Measurements from ENCODE around the gene MEI4. TPM values are rescaled to one million over a fixed set of nuclear protein-coding genes. Genes with fewer than 3 reads are reported as not detected.
"Not testable (repeated sequence)": the region's sequence is repeated elsewhere in the genome, so short reads cannot be mapped to it uniquely, and the experiment has no call there.

The MEI4 gene
- total RNA-seq, 2 experiments from 2014 or later, result not detected

DNA sequence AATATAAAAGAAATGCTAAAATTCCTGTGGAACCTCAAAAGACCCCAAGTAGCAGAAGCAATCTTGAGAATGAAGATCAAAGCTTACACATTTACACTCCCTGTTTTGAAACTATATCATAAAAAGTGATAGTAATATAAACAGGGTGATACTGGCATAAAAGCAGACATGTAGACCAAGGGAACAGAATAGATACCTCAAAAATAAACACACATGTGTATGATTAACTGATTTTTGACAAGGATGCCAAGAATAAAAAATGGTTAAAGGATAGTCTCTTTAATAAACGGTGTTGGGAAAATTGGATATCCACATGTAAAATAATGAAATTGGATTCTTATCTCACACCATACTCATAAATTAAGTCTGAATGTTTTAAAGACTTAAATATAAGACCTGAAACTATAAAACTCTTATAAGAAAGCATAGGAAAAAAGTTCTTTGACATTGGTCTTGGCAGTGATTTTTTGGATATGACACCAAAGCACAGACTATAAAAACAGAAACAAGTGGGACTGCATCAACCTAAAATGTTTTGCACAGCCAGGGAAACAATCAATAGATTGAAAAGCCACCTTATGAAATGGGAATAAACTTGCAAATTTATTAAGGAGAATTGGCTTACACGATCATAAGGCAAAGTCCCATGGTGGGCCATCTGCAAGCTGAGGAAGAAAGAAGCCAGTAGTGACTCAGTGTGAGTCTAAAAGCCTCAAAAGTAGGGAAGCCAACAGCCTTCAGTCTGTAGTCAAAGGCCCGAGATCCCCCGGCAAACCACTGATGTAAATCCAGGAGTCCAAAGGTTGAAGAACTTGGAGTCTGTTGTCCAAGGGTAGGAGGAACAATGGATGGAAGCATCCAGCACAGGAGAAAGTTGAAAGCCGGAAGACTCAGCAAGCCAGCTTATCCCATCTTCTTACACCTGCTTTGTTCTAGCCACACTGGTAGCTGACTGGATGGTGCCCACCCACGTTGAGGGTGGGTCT lies 144.3 kb downstream of the MEI4 start:
- Mint-ChIP-seq H3K36me3 (ENCODE audit: low read depth) (no peaks in the 10 kb centered on the region), H3K27ac (no peak overlapping the region), H3K4me1 (no peaks in the 10 kb centered on the region), H3K27me3 (no peaks in the 10 kb centered on the region), H3K4me3 (no peak overlapping the region), H3K9me3 (peaks cover 6% of the 10 kb centered on the region)
- ChIA-PET CTCF (no interaction called here), POLR2A (no interaction called here)
- no peak for DNase-seq

DNA sequence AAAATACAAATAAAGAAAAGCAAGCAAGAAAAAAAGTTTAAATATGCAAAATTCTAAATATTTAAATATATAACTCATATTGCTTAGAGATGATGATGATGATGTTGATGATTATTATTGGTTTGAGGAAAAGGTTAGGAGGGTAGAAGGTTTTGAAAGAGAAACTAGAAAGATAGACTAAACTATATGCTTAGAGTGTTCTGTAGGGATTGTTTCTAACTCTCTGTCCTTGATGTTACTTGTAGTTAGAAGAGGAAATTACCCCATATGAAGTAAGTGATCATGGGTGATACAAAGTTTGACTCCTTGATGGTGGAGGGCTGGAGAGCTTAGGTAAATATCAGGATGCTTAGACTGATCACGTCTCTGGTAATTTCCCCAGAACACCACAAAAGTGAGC lies 159.5 kb downstream of the MEI4 start:
- H3K9me3 Mint-ChIP-seq, result no peaks in the 10 kb centered on the region
- H3K27me3 Mint-ChIP-seq, result no peaks in the 10 kb centered on the region
- no peak for DNase-seq
- POLR2A ChIA-PET, result no interaction called here
- no peaks in the 10 kb centered on the region for H3K36me3 Mint-ChIP-seq (ENCODE audit: low read depth)
- CTCF ChIA-PET, result no interaction called here
- no peaks in the 10 kb centered on the region for H3K4me1 Mint-ChIP-seq
- no peak overlapping the region for H3K4me3 Mint-ChIP-seq
- no peak overlapping the region for H3K27ac Mint-ChIP-seq

DNA sequence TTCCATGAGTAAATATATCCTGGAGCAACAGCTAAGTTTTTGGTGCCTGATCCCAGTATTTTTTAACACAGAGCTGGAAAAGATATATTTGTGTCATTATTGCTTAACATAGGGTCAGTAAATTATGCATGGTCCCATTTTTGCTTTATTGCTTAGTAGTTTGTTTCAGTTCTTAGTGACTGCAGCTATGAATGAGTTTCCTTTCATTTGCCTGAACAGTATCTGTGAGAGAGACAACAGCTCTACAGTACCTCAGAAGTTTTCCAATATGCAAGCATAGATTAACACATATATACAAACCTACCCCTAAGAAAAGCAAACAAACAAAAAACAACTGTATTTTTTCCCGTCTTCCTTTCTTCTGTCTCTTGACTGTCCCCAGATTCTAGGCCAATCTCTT lies 160.3 kb downstream of the MEI4 start:
- ChIA-PET CTCF (no interaction called here), POLR2A (no interaction called here)
- Mint-ChIP-seq H3K36me3 (ENCODE audit: low read depth) (no peaks in the 10 kb centered on the region), H3K9me3 (no peaks in the 10 kb centered on the region), H3K27me3 (no peaks in the 10 kb centered on the region), H3K4me1 (no peaks in the 10 kb centered on the region), H3K4me3 (no peak overlapping the region), H3K27ac (no peak overlapping the region)
- DNase-seq, result no peak

DNA sequence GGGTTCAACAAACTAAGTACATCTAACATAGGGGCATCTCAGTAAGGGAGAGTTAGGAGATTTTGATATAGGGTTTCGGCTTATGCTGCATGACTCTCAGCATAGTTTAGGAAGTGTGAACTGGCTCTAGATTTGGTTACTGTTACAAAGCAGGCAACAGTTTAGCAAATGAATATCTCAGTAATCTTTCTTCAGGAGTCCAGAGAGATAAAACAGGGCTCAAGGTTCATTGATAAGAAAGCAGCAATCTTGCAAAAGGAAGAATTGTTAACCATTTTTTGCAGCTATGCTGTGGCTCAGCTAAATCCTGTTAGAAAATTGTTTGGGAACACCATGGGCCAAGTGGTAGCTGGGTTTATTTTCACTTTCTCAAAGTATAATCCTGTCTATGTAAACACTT lies 161.3 kb downstream of the MEI4 start:
- H3K4me3 Mint-ChIP-seq, result no peak overlapping the region
- H3K27ac Mint-ChIP-seq, result no peak overlapping the region
- H3K36me3 Mint-ChIP-seq (ENCODE audit: low read depth), result no peaks in the 10 kb centered on the region
- H3K9me3 Mint-ChIP-seq, result no peaks in the 10 kb centered on the region
- CTCF ChIA-PET, result no interaction called here
- no peaks in the 10 kb centered on the region for H3K4me1 Mint-ChIP-seq
- no peaks in the 10 kb centered on the region for H3K27me3 Mint-ChIP-seq
- DNase-seq, result no peak
- POLR2A ChIA-PET, result no interaction called here

DNA sequence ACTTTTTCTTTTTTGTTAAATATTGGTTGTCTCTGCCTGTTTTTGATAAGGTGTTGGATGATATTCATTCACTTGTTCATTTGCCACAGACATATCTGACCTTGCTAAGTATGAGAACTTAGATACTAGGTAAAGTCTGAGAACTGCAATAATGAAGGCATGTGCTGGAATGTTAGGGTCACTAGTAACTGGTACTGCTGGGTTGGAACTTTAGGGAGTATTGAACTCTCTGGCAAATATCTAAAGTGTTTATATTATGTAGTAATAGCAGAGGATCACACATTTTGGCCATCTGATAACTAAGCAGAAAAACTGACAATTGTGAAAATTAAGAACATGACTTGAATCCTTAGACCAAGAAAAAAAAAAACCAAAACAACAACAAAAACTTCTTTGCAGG lies 162.7 kb downstream of the MEI4 start:
- Mint-ChIP-seq H3K27ac (no peak overlapping the region), H3K36me3 (ENCODE audit: low read depth) (no peaks in the 10 kb centered on the region), H3K4me1 (no peaks in the 10 kb centered on the region), H3K9me3 (no peaks in the 10 kb centered on the region), H3K4me3 (no peak overlapping the region), H3K27me3 (no peaks in the 10 kb centered on the region)
- ChIA-PET CTCF (no interaction called here), POLR2A (no interaction called here)
- DNase-seq, result no peak

DNA sequence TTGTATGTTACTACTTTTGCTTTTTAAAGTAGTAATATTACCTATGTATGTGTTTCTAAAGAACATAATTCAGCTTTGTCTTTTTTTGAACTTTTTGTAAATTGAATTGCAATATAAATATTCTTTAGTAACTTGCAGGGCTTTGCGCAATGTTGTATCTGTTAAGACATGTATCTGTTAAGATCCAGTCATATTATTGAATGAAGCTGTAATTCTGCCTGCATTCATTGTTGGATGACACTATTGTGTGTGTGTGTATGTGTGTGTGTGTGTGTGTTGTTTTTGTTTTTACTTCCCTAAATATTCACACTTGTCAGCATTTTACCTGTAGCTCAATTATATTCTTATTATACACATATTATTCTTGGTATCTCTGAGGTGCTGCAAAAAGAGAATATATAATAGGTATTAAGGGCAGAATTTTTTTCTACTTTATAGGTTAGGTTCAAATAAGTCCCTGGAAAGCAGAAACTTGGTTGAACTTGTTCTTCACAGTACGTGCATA lies 164.0 kb downstream of the MEI4 start:
- Mint-ChIP-seq H3K27me3 (no peaks in the 10 kb centered on the region), H3K4me3 (no peak overlapping the region), H3K36me3 (ENCODE audit: low read depth) (no peaks in the 10 kb centered on the region), H3K4me1 (no peaks in the 10 kb centered on the region), H3K27ac (no peak overlapping the region), H3K9me3 (no peaks in the 10 kb centered on the region)
- ChIA-PET POLR2A (no interaction called here), CTCF (no interaction called here)
- no peak for DNase-seq

DNA sequence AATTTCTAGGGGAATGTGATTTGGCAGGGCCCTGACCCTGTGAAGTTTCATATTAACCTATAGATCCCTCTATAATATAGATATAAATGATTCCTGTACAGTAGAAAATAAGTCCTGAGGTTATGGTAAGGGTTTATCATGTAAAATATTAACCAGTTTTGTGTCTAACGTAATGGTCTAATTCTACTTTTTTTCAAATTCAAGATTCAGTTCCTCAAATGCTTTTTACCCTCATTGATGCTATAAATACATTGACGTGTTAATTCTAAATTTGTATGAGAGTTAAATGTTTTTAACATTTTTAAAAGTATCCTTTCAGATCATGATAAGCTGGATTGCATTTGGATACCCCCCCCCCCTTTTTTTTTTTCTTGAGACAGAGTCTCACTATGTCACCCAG lies 169.4 kb downstream of the MEI4 start:
- Mint-ChIP-seq H3K27ac (no peak overlapping the region), H3K9me3 (no peaks in the 10 kb centered on the region), H3K36me3 (ENCODE audit: low read depth) (no peaks in the 10 kb centered on the region), H3K27me3 (no peaks in the 10 kb centered on the region), H3K4me3 (no peak overlapping the region), H3K4me1 (no peaks in the 10 kb centered on the region)
- ChIA-PET CTCF (no interaction called here), POLR2A (no interaction called here)
- DNase-seq, result no peak

DNA sequence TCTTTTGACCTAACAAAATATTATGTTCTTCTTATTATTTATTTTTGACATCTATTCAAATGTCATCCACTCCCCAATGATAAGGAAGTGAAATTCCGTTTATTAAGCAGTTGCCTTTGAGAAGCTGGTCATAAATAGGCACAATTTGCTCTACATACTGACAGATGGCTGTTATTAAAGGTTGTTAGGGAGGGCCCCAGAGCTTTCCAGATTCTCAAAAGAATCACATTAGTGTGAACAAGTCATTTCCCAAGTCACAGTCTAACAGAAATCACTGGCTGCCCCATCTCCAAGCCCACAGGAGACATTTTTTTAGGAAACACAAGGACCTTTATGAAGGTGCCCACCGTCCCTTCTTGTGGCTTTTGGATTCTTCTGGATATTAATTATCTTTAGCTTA lies 172.4 kb downstream of the MEI4 start:
- H3K9me3 Mint-ChIP-seq, result peaks cover 2% of the 10 kb centered on the region

DNA sequence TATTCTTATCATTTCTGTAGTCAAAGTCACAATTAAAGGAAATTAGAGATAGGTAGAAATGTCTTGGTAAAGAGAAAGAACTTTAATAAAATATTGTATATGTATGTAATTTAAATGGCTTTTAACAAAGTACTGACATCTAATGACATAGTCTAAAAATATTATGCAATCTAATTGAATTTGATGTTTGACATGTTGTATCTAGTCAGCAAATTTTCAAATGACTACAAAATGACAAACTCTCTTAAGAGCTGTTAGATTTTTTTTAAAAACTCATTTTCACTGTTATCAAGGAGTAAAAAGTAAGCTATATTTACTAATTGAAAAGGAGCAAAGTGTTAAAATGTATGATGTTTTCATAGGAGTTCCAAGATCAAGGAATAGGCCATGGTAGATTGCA lies 176.9 kb downstream of the MEI4 start:
- no peak overlapping the region for H3K27ac Mint-ChIP-seq
- H3K4me3 Mint-ChIP-seq, result no peak overlapping the region
- no peaks in the 10 kb centered on the region for H3K4me1 Mint-ChIP-seq
- ChIA-PET POLR2A (no interaction called here), CTCF (no interaction called here)
- no peak for DNase-seq
- peaks cover 6% of the 10 kb centered on the region for H3K9me3 Mint-ChIP-seq
- no peaks in the 10 kb centered on the region for H3K27me3 Mint-ChIP-seq
- H3K36me3 Mint-ChIP-seq (ENCODE audit: low read depth), result no peaks in the 10 kb centered on the region

More for the DNA sequence above, 172.4 kb downstream of the MEI4 start:
- no peaks in the 10 kb centered on the region for H3K27me3 Mint-ChIP-seq
- ChIA-PET POLR2A (no interaction called here), CTCF (no interaction called here)
- no peak overlapping the region for H3K4me3 Mint-ChIP-seq
- no peak for DNase-seq
- no peak overlapping the region for H3K27ac Mint-ChIP-seq
- H3K4me1 Mint-ChIP-seq, result no peaks in the 10 kb centered on the region
- H3K36me3 Mint-ChIP-seq (ENCODE audit: low read depth), result no peaks in the 10 kb centered on the region

DNA sequence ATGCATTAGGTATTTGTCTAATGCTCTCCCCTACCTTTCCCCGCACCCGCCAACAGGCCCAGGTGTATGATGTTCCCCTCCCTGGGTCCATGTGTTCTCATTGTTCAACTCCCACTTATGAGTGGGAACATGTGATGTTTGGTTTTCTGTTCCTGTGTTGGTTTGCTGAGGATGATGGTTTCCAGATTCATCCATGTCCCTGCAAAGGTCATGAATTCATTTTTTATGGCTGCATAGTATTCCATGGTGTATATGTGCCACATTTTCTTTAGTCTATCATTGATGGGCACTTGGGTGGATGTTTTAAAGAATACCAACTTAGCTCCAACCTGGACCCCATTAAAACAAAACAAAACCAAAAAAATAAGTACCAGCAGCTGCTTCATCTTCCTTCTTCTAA lies 180.9 kb downstream of the MEI4 start:
- H3K36me3 Mint-ChIP-seq (ENCODE audit: low read depth); H3K4me3 Mint-ChIP-seq; H3K9me3 Mint-ChIP-seq; CTCF ChIA-PET; POLR2A ChIA-PET; H3K27ac Mint-ChIP-seq; H3K27me3 Mint-ChIP-seq; H3K4me1 Mint-ChIP-seq; DNase-seq: not testable (repeated sequence)

DNA sequence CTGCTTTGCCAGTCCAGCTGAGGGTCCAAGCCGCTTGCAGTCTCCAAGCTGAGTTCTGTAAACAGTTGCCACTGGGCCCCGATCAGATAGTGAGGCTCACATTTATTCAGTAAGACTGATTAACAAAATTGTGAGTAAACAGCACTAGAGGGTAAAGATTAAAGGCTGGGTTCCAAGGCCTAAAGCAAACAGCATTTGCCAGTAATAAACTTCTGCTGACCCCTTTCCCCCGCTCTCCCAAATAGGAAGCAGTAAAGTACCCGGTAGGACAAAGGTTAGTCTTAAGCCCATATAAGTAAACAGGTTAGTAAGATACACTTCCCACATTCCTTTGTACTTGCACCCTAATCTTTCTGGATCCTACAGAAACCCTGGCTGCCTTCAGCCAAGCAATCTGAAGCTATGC lies 181.8 kb downstream of the MEI4 start:
- CTCF ChIA-PET, result no interaction called here
- Mint-ChIP-seq H3K9me3 (peaks cover 4% of the 10 kb centered on the region), H3K4me1 (no peaks in the 10 kb centered on the region), H3K36me3 (ENCODE audit: low read depth) (no peaks in the 10 kb centered on the region), H3K4me3 (no peak overlapping the region), H3K27me3 (no peaks in the 10 kb centered on the region), H3K27ac (no peak overlapping the region)
- POLR2A ChIA-PET, result no interaction called here
- DNase-seq, result no peak

DNA sequence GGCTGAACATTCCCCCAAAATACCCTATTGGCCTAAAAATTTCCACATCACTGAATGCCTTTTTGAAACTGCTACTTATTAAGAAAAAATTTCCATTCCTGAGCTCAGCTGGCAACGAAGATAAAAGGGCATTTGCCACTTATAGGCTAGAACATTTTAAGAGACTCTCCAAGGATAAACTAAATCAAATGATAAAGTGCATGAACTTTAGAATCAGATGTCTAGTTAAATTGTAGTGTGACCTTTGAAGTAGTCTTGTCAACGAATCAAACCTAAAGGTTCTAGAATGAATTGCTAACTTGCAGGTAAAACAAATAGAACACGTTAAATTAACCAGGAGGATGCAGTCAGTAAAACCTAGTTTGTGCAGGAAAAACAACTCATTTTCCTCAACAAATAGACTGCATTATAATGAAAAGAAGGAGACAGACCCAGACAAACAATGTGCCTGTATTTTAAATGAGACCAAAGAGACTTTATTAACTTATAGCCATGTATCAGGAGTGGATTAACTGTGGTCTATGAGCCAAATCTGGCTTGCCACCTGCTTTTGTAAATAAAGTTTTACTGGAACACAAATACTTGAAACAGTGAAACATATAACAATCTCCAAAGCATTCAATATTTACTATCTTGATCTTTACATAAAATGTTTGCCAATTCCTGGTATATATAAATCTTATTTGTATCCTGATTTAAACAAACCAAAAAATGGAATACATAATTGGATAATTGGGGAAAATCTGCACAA lies 184.4 kb downstream of the MEI4 start:
- Mint-ChIP-seq H3K27ac (no peak overlapping the region), H3K4me3 (no peak overlapping the region), H3K4me1 (no peaks in the 10 kb centered on the region), H3K27me3 (no peaks in the 10 kb centered on the region), H3K36me3 (ENCODE audit: low read depth) (no peaks in the 10 kb centered on the region), H3K9me3 (peaks cover 4% of the 10 kb centered on the region)
- no peak for DNase-seq
- ChIA-PET POLR2A (no interaction called here), CTCF (no interaction called here)

DNA sequence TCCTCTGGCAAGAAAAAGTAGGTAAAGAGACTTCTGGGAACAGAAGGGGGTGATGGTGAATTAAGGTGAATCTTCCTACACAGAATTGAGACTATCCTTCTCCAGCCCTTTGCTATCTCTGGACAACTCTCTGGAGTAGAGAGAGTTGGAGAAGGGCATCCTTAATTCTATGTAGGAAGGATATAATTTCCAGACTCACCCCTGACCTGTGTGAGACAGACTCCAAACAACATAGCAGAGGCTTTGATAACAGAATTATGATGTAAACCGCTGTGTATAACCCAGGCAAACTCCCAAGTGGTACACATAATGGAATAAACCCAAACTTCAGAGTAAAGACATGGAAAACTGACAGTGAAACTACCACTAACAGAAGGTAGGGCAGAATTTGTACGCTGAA lies 186.5 kb downstream of the MEI4 start:
- no peak overlapping the region for H3K27ac Mint-ChIP-seq
- no peaks in the 10 kb centered on the region for H3K9me3 Mint-ChIP-seq
- H3K4me1 Mint-ChIP-seq, result no peaks in the 10 kb centered on the region
- no peak overlapping the region for H3K4me3 Mint-ChIP-seq
- H3K36me3 Mint-ChIP-seq (ENCODE audit: low read depth), result no peaks in the 10 kb centered on the region
- H3K27me3 Mint-ChIP-seq, result no peaks in the 10 kb centered on the region
- no peak for DNase-seq
- ChIA-PET POLR2A (no interaction called here), CTCF (no interaction called here)

DNA sequence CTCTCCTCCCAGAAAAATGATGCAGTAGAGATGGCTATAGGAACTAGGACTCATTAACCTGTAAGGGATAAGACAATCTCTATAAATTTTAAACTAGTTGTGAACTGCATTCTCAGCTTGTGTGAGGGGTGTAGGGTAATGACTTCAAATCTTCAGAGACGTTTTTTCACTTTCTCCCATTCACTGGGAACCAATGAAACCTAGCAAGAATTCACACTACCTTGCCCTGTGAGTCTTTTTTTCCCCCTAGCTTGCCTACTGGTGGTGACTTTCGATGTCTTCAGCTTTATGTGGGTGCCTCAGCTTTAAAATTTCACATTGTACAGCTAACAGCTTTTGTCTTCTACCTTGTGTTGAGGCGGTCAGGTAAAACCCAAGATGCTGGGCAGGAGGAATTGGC lies 192.0 kb downstream of the MEI4 start:
- no peak overlapping the region for H3K4me3 Mint-ChIP-seq

More for the DNA sequence above, 192.0 kb downstream of the MEI4 start:
- POLR2A ChIA-PET, result no interaction called here
- H3K27ac Mint-ChIP-seq, result no peak overlapping the region
- no peaks in the 10 kb centered on the region for H3K4me1 Mint-ChIP-seq
- no peak for DNase-seq
- H3K36me3 Mint-ChIP-seq (ENCODE audit: low read depth), result no peaks in the 10 kb centered on the region
- CTCF ChIA-PET, result no interaction called here
- no peaks in the 10 kb centered on the region for H3K9me3 Mint-ChIP-seq
- H3K27me3 Mint-ChIP-seq, result no peaks in the 10 kb centered on the region

All from activated CD4-positive, alpha-beta memory T cell treated with anti-CD3 and anti-CD28 coated beads, Interleukin-2, amount 10 ng/mL, durations not matched to agents 7 days and 5 days (primary cell).